K562 (cell line): ENCODE measurements around the gene MPV17L2. TPM values are rescaled to one million over a fixed set of nuclear protein-coding genes. Genes with fewer than 3 reads are reported as not detected.

Experiments
- E2F6 ChIP-seq, 2 experiments: IDR thresholded peaks; 2 replicates each; pipeline ENCODE4 v1.6.1; 2011; ENCODE audit warnings: borderline replicate concordance in 1 of 2, control low read depth in 1 of 2, low read depth in 1 of 2, low read length in 1 of 2, mild to moderate bottlenecking in 1 of 2, mixed read lengths in 1 of 2, moderate library complexity in 1 of 2; ENCODE audit not compliant: insufficient read depth in 1 of 2, insufficient read length in 1 of 2, poor library complexity in 1 of 2, severe bottlenecking in 1 of 2; ENCODE audit errors: extremely low read depth in 1 of 2
- MGA ChIP-seq: fragments of 450-650 bp; IDR thresholded peaks from 2 replicates; pipeline ENCODE4 v1.6.1; 2016; ENCODE audit warnings: mild to moderate bottlenecking, moderate library complexity
- SMARCC2 ChIP-seq: fragments of 450-650 bp; IDR thresholded peaks from 2 replicates; pipeline ENCODE4 v1.6.1; 2017; ENCODE audit warnings: antibody characterized with exemption, moderate library complexity, mild to moderate bottlenecking, low read depth
- ZNF609 ChIP-seq: sonication (generic); formaldehyde crosslinking; IDR thresholded peaks from 2 replicates; pipeline ENCODE4 v1.8.1; 2023; ENCODE audit warnings: missing genetic modification reagents, mild to moderate bottlenecking, borderline replicate concordance
- polyA plus RNA-seq, 8 experiments: library from polyadenylated mRNA; depleted of rRNA in 4 of 8; stranded (reverse) in 5 of 8; unstranded in 3 of 8; fragments of >200 nt; fragmentation: Nextera tagmentation in 2 of 8; fragmentation: Illumina TruSeq in 1 of 8; extraction: Ambion mirVana in 2 of 8; extraction: Trizol in 1 of 8; gene quantifications; 2 replicates each; pipeline versions ENCODE4 v1.2.1 to v1.2.3, GENCODE V29; 2011 to 2014; ENCODE audit warnings: inconsistent platforms in 1 of 8, missing spikeins in 1 of 8
- total RNA-seq, 7 experiments: library from RNA; depleted of rRNA in 6 of 7; stranded (reverse); fragments of >200 nt in 6 of 7; fragmentation: Illumina TruSeq in 2 of 7; extraction: Trizol in 2 of 7; gene quantifications; 2 replicates each; pipeline versions ENCODE4 v1.2.1 to v1.2.3, GENCODE V29; 2011 to 2021; ENCODE audit warnings: low replicate concordance in 1 of 7

The MPV17L2 gene
- total and polyA plus RNA-seq, 9 of the 15 experiments (the other 6 are each of a cell fraction or from before 2014, with no cell fraction given), result 10.6 to 60.2 (median 28.5) TPM

- TF ChIP-seq E2F6 (IDR thresholded peaks at IDR 0.05; ENCODE audit: borderline replicate concordance in 1 of 2, extremely low read depth in 1 of 2, insufficient read depth in 1 of 2, insufficient read length in 1 of 2, low read depth in 1 of 2, low read length in 1 of 2, poor library complexity in 1 of 2, severe bottlenecking in 1 of 2), result peak; percentile 16 to 18
- no peak for TF ChIP-seq ZNF609 (CRISPR knock-in tag)
- TF ChIP-seq MGA, result no peak
- TF ChIP-seq SMARCC2, result no peak
These were observed 46.3 kb downstream of the MPV17L2 start (continued) for GRCh38 chr19:18239303-18239702.
